ENCODE measurements around the gene DOCK4.

DNA sequence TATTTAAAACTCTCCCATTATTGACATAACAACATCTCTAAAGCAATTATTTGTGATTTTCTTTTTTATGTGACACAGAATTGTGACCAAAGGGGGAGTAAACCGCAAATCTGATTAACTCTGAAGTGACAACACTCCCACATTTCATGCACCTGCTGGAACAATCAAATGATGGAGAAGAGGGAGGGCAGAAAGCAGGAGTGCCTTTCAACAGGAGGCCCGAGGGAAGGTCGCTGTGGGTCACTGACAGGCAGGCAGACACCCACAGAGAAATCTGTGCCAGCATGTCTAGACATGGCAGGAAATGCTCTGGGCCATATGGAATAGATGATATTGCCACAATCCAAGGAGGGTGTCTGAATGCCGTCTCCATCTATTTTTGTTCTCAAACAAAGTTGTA, 247.3 kb downstream of the DOCK4 start:
- TF ChIP-seq CTCF (conservative IDR thresholded peaks at IDR 0.05) (no peak), ZFX (IDR thresholded peaks at IDR 0.05) (no peak)

Measured in C4-2B (cell line).